ENCODE results near the gene GPR3.
"Not testable (repeated sequence)": the region's sequence is repeated elsewhere in the genome, so short reads cannot be mapped to it uniquely, and the experiment has no call there.

The GPR3 gene

DNA sequence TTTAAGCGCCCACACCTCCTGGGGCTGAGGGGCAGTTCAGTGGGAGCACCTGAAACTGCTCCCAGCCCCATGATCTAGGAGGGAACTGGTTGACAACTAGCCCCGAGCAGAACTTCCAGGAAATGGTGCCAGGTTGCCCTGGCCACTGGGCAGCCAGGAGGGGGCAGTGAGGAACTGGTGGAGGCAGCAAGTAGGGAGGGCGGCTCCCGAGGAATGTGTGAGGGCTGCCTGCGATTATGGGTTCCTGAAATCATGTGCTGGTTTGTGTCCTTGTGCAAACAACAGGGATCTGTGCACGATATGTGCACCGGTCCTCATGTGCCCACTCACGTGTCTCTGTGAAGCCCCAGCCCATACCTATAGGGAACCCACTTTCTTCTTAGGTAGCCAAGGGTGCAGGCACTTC lies 9.9 kb downstream of the GPR3 start:
- DNase-seq: no peak

DNA sequence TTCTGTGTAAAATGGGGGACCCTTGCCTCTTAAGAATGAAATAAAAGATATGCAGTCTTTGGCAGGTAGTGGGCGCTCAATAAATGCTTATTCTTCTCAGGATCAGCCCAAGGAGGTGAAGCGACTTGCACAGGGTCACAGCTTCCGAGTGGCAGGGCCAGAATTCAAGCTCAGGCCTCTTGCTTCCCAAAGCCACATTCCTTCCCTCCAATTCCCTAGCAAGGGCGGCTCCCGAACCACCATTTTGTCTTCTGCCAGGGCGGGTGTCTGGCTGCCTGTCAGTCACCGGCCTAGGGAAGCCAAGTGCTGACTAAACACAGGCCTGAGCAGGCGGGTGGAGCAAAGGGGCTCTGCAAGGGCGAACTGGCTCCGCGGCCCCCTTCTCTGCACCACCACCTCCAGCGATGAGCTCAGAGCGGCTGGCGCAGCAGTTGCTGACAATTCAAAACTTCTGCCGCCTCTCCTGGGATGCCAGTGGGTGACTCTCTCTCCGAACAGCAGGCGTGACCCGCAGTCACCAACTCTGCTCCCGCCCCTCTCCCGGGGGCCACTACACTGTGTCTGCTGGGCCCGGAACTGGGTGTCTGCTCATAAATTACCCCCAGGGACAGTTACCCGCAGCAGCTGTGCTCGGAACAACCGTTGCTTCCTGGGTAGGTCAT lies 10.8 kb downstream of the GPR3 start:
- no peak for DNase-seq

- no peak for DNase-seq
These were observed 11.5 kb downstream of the GPR3 start for GRCh38 chr1:27403931-27404330.

- DNase-seq: no peak
These were observed 12.7 kb downstream of the GPR3 start for GRCh38 chr1:27405074-27405473.

GRCh38 chr1:27405598-27406361 lies 13.4 kb downstream of the GPR3 start:
- not testable (repeated sequence) for DNase-seq

GRCh38 chr1:27406362-27406680 lies 13.9 kb downstream of the GPR3 start:
- DNase-seq: no peak

GRCh38 chr1:27406791-27407190 lies 14.4 kb downstream of the GPR3 start:
- DNase-seq: not testable (repeated sequence)

- no peak for DNase-seq
These were observed 15.7 kb downstream of the GPR3 start for GRCh38 chr1:27408151-27408550.

DNA sequence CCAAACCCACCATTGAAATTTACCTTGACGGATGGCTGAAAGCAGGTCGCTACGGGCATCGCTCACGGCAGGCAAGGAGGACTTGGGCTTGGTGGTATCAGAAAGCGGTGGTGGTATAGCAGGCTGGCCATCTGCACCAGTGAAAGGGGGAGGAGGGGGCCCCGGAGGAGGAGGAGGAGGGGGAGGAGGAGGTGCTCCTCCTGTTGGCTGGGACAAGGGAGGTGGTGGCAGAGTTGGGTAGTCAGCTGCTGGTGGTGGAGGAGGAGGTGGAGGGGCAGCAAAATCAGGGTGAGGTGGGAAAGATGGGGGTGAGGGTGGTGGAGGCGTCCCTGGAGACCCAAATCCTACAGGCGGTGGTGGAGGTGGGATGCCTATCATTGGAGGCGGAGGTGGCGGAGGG lies 17.2 kb downstream of the GPR3 start:
- DNase-seq: no peak

- DNase-seq: no peak
These were observed 18.3 kb downstream of the GPR3 start for GRCh38 chr1:27410709-27411108.

GRCh38 chr1:27412502-27412901 lies 20.1 kb downstream of the GPR3 start:
- no peak for DNase-seq

GRCh38 chr1:27413004-27413403 lies 20.6 kb downstream of the GPR3 start:
- DNase-seq: no peak

- DNase-seq: no peak
These were observed 21.7 kb downstream of the GPR3 start for GRCh38 chr1:27414091-27414490.

DNA sequence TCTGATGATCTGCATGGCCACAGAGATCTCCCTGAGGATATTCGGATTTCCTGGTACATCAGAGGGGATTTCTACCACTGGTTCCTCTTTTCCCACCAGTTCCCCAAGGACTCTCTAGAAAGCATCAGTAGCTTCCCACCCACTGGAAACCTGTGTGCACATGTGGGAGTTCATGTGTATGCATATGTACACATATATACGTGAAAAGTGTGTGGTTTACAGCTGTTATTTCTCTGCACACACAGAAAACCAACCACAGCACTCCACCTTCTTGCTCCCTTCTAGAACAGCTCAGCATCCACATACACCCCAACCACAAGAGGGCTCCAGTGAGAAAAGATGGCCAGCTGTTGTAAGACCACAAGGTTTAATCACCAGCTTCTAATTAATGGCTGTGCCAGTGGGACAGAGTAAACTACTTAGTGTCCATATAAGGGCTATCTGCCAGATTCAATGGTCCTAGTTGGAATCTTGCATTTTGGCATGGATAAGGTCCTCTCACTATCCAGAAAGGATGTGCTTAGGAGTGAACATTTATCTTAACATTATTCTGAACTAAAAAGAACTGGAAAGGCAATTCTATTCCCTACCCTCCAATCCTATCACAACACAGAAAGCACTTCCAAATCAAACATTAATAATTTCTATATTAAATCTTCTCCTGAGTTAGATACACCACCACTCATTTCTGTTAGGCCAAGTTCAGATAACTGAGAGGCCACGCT lies 24.1 kb downstream of the GPR3 start:
- peak; percentile 10 for DNase-seq

DNA sequence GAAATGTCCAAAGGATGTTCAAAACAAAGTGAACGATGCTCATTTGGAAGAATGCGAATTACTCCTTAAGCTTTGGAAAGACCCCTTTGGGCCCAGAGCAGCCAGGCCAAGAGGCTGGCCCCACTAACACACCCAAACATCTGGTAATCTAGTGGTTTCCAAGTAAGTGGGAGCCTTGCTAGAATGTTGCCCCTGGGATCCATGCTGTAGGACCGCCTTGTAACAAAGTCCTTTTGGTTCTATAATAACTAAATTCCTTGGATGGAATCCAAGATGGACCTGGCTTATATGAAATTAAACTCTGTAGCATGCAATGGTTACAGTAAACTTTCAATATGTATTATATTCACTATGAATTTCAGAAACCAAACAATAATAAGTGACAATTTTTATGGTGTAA lies 25.3 kb downstream of the GPR3 start:
- no peak for DNase-seq

DNA sequence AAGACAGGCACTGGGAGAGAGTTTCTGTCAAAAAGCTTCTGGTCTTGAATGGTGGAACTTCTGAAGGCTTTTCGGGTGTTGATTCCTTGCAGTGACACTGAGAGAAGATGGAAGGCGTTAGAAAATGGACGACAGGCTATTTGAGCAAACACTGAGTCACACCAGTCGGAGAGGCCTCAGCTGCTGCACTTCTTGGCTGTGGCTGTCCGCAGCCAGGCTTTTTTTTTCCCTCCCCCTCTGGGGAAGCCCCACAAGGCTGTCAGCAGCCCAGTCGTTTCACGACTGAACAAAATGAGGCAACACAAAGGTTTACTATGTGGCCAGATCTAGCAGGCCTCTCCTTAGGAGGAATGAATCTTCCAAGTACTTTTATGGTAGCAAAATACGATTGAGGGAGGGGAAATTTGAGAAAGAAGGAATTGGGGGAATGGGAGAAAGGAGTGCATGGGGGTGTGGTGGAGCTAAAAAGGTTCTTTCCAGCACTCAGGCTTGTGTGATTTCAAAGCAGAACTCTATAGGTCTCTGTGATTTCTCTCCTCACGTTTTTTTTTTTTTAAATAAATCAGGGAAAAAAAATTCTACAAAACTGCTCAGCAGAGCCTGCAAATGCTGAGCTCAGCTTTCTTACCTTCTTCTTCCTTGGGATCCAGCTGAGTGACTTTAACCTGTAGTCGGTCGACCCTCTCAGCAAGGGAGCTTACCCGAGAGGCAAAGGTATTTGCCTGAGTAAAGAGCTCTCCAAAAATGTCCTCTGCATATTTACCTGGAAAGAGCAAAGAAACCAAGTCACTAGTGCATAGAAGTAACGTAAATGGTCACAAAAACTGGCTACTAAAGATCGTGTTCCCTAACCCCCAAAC lies 26.1 kb downstream of the GPR3 start:
- no peak for DNase-seq

DNA sequence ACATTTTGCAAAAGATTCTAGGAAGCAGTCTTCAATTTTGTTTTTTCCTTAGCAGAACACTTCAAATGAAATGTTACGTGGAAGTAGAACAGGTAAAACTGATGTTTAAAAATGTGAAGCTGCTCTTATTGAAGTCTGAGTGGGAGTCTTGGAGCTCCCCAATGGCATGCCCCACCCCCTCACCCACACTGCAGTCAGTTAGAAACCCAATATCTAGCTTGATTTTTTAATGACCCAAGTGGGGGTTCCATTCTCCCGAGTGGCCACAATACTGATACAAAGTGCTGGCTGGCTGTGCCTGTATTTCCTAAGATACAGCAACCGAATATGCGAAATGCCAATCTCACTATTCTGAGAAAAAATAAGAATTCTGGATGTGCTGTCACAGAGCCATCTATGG lies 31.3 kb downstream of the GPR3 start:
- no peak for DNase-seq

GRCh38 chr1:27427329-27427728 lies 34.9 kb downstream of the GPR3 start:
- no peak for DNase-seq

DNA sequence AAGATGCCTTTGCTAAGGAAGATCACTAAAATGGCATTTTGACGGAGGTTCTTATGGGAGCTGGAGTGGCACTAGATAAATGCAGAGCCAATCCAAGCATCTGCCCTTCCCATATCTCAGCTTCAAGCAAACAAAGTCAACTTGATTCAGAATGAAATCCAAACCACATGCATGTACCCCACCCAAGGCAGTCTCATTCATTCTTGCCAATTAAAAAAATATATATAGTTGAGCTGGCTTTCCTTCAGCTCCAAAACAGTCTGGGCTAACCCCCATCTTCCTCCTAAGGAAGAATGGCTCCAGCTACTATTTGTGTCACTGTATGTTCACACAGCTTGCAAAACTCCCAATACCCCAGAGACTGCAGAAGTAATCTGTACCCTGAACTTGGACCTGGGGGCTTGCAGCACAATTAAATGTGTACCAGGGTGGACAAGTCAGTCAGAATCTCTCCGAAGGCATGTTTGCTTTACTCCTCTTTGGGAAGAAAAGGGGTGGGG lies 35.4 kb downstream of the GPR3 start:
- no peak for DNase-seq

GRCh38 chr1:27428316-27429028 lies 36.0 kb downstream of the GPR3 start:
- no peak for DNase-seq

GRCh38 chr1:27429029-27429425 lies 36.6 kb downstream of the GPR3 start:
- DNase-seq: no peak

GRCh38 chr1:27430903-27431600 lies 38.6 kb downstream of the GPR3 start:
- no peak for DNase-seq

Measured in NK-92 treated with Interleukin-12 subunit alpha and Interleukin-12 subunit beta, amount 100 ng/mL, for 24 hours (cell line).